ENCODE data around the gene UCP2. TPM values are rescaled to one million over a fixed set of nuclear protein-coding genes. Genes with fewer than 3 reads are reported as not detected.

The UCP2 gene
- total RNA-seq, 6 donors from 2014 or later, result 76.5 to 118 (median 98.3) TPM

GRCh38 chr11:74010306-74011300 is 28.0 kb upstream of the UCP2 start:
- WGBS, 2 donors, result 83 to 92% methylated on average over 7 to 9 of the region's 9 CpGs
- no peak for DNase-seq
- ATAC-seq (ENCODE audit: low FRiP score in 2 of 2), result no peak
- TF ChIP-seq POLR2AphosphoS5 (IDR thresholded peaks at IDR 0.05) (no peak), EP300 (IDR thresholded peaks at IDR 0.05) (no peak), CTCF (IDR thresholded peaks at IDR 0.05) (no peak), POLR2A (IDR thresholded peaks at IDR 0.05) (no peak)
- Histone ChIP-seq H3K36me3 (peaks cover 0 to 20% (median 8%) of the 10 kb centered on the region in 4 donors), H3K27ac (no peak overlapping the region), H3K4me3 (no peak overlapping the region), H3K27me3 (no peaks in the 10 kb centered on the region), H3K9me3 (no peaks in the 10 kb centered on the region), H3K4me1 (no peaks in the 10 kb centered on the region)

- Histone ChIP-seq H3K27ac (no peak overlapping the region), H3K4me1 (no peaks in the 10 kb centered on the region), H3K4me3 (no peak overlapping the region), H3K36me3 (peaks cover 0 to 14% (median 8%) of the 10 kb centered on the region in 4 donors), H3K9me3 (no peaks in the 10 kb centered on the region), H3K27me3 (no peaks in the 10 kb centered on the region)
- ATAC-seq (ENCODE audit: low FRiP score in 2 of 2) (no peak), DNase-seq (no peak)
- WGBS, 2 donors, result 90 to 93% methylated on average over 5 of the region's 5 CpGs
- TF ChIP-seq CTCF (IDR thresholded peaks at IDR 0.05), result no peak
Measured at GRCh38 chr11:74009675-74010305, 27.1 kb upstream of the UCP2 start.

- TF ChIP-seq CTCF (IDR thresholded peaks at IDR 0.05), result no peak
- 83 to 90% methylated on average over 3 of the region's 3 CpGs for WGBS, 2 donors
- H3K4me1 ChIP-seq, result no peaks in the 10 kb centered on the region
- no peak overlapping the region for H3K4me3 ChIP-seq
- no peaks in the 10 kb centered on the region for H3K27me3 ChIP-seq
- no peaks in the 10 kb centered on the region for H3K9me3 ChIP-seq
- DNase-seq (no peak), ATAC-seq (ENCODE audit: low FRiP score in 2 of 2) (no peak)
- no peak overlapping the region for H3K27ac ChIP-seq
- H3K36me3 ChIP-seq, result peaks cover 0 to 13% (median 8%) of the 10 kb centered on the region in 4 donors
Measured at GRCh38 chr11:74009230-74009547, 26.5 kb upstream of the UCP2 start.

GRCh38 chr11:74008373-74009229 is 26.0 kb upstream of the UCP2 start, which contains the start of gene UCP3:
TSS of gene UCP3 (minus strand) at chr11:74009085. CDS start at chr11:74007042, 2,043 bp downstream.
- TF ChIP-seq POLR2A (IDR thresholded peaks at IDR 0.05) (no peak), CTCF (IDR thresholded peaks at IDR 0.05) (no peak), EP300 (IDR thresholded peaks at IDR 0.05) (no peak), POLR2AphosphoS5 (IDR thresholded peaks at IDR 0.05) (no peak)
- Histone ChIP-seq H3K9me3 (no peaks in the 10 kb centered on the region), H3K27ac (no peak within 1 kb of the TSS), H3K36me3 (peaks cover 0 to 18% (median 14%) of the 10 kb centered on the region in 4 donors), H3K27me3 (no peaks in the 10 kb centered on the region), H3K4me1 (no peaks in the 10 kb centered on the region), H3K4me3 (no peak within 1 kb of the TSS)
- WGBS, 2 donors, result 60 to 73% methylated on average over 8 to 9 of the region's 9 CpGs
- no peak for ATAC-seq (ENCODE audit: low FRiP score in 2 of 2)
- peak in 1 of 2 donors; percentile 37 for DNase-seq

Data from upper lobe of left lung (tissue), 6 donors.